Activated CD4-positive, alpha-beta T cell treated with anti-CD3 and anti-CD28 coated beads, Interleukin-2, amount 10 ng/mL, durations not matched to agents 24 days and 14 days (primary cell): ENCODE measurements around the gene PCTP. TPM values are rescaled to one million over a fixed set of nuclear protein-coding genes. Genes with fewer than 3 reads are reported as not detected.

Source experiments
- DNase-seq: peaks from one replicate; pipeline ENCODE4 v3.0.0; 2022
- H3K27ac Mint-ChIP-seq: one replicate; pipeline ENCODE4 v1.8.0; 2022; ENCODE audit warnings: mild to moderate bottlenecking, mixed read lengths
- H3K27me3 Mint-ChIP-seq: one replicate; pipeline ENCODE4 v1.8.0; 2022; ENCODE audit warnings: mixed read lengths
- H3K36me3 Mint-ChIP-seq: one replicate; pipeline ENCODE4 v1.8.0; 2022; ENCODE audit warnings: low read depth, mild to moderate bottlenecking, mixed read lengths
- H3K4me1 Mint-ChIP-seq: one replicate; pipeline ENCODE4 v1.8.0; 2021; ENCODE audit warnings: mixed read lengths
- H3K4me3 Mint-ChIP-seq: one replicate; pipeline ENCODE4 v1.8.0; 2022; ENCODE audit warnings: mild to moderate bottlenecking, moderate library complexity, mixed read lengths
- H3K9me3 Mint-ChIP-seq: one replicate; pipeline ENCODE4 v1.8.0; 2021; ENCODE audit warnings: mixed read lengths
- intact Hi-C: fragments of 100-400 bp; cut with micrococcal nuclease; formaldehyde crosslinking; loops from one replicate; pipeline ENCODE4 v1.15.1; 2023
- total RNA-seq: library from RNA; stranded (reverse); gene quantifications from 2 replicates; pipeline ENCODE4 v1.2.3, GENCODE V29; 2022

PCTP gene
- total RNA-seq, 1 donor from 2014 or later = 6.4 TPM

GRCh38 chr17:55774846-55775271, 24.0 kb downstream of the PCTP start:
- H3K27me3 Mint-ChIP-seq = no peaks in the 10 kb centered on the region
- no peaks in the 10 kb centered on the region for H3K9me3 Mint-ChIP-seq
- H3K4me1 Mint-ChIP-seq = peaks cover 2% of the 10 kb centered on the region
- peaks cover 2% of the 10 kb centered on the region for H3K36me3 Mint-ChIP-seq
- intact Hi-C loops = no loop called here
- H3K27ac Mint-ChIP-seq = no peak overlapping the region
- no peak overlapping the region for H3K4me3 Mint-ChIP-seq
- no peak for DNase-seq

- intact Hi-C loops = no loop called here
- H3K4me3 Mint-ChIP-seq = no peak overlapping the region
- H3K9me3 Mint-ChIP-seq = no peaks in the 10 kb centered on the region
- no peak for DNase-seq
- H3K4me1 Mint-ChIP-seq = peaks cover 2% of the 10 kb centered on the region
- peaks cover 2% of the 10 kb centered on the region for H3K27me3 Mint-ChIP-seq
- H3K36me3 Mint-ChIP-seq = peaks cover 2% of the 10 kb centered on the region
- no peak overlapping the region for H3K27ac Mint-ChIP-seq
Measured at GRCh38 chr17:55776271-55776670, 25.4 kb downstream of the PCTP start.

- Mint-ChIP-seq H3K4me3 (no peak overlapping the region), H3K4me1 (peaks cover 2% of the 10 kb centered on the region), H3K27ac (no peak overlapping the region), H3K27me3 (peaks cover 3% of the 10 kb centered on the region), H3K9me3 (no peaks in the 10 kb centered on the region), H3K36me3 (peaks cover 2% of the 10 kb centered on the region)
- intact Hi-C loops = no loop called here
- DNase-seq = no peak
Measured at GRCh38 chr17:55777471-55777971, 26.7 kb downstream of the PCTP start.

- Mint-ChIP-seq H3K4me3 (no peak overlapping the region), H3K27ac (no peak overlapping the region), H3K9me3 (no peaks in the 10 kb centered on the region), H3K4me1 (peaks cover 2% of the 10 kb centered on the region), H3K27me3 (peaks cover 4% of the 10 kb centered on the region), H3K36me3 (peaks cover 2% of the 10 kb centered on the region)
- DNase-seq = no peak
- intact Hi-C loops = no loop called here
Measured at GRCh38 chr17:55778389-55779118, 27.7 kb downstream of the PCTP start.

- H3K4me1 Mint-ChIP-seq = no peaks in the 10 kb centered on the region
- H3K4me3 Mint-ChIP-seq = no peak overlapping the region
- no peak overlapping the region for H3K27ac Mint-ChIP-seq
- intact Hi-C loops = no loop called here
- peaks cover 7% of the 10 kb centered on the region for H3K27me3 Mint-ChIP-seq
- H3K9me3 Mint-ChIP-seq = no peaks in the 10 kb centered on the region
- no peaks in the 10 kb centered on the region for H3K36me3 Mint-ChIP-seq
- DNase-seq = no peak
Measured at GRCh38 chr17:55783684-55784245, 32.9 kb downstream of the PCTP start.

GRCh38 chr17:55784666-55785065, 33.8 kb downstream of the PCTP start:
- no peak overlapping the region for H3K4me3 Mint-ChIP-seq
- H3K4me1 Mint-ChIP-seq = no peaks in the 10 kb centered on the region
- no peak for DNase-seq
- H3K27ac Mint-ChIP-seq = no peak overlapping the region
- H3K9me3 Mint-ChIP-seq = no peaks in the 10 kb centered on the region
- H3K27me3 Mint-ChIP-seq = peaks cover 7% of the 10 kb centered on the region
- H3K36me3 Mint-ChIP-seq = no peaks in the 10 kb centered on the region
- intact Hi-C loops = no loop called here

GRCh38 chr17:55785181-55785580, 34.3 kb downstream of the PCTP start:
- Mint-ChIP-seq H3K9me3 (no peaks in the 10 kb centered on the region), H3K4me1 (no peaks in the 10 kb centered on the region), H3K27ac (no peak overlapping the region), H3K4me3 (no peak overlapping the region), H3K27me3 (peaks cover 7% of the 10 kb centered on the region), H3K36me3 (no peaks in the 10 kb centered on the region)
- DNase-seq = no peak
- intact Hi-C loops = no loop called here

- Mint-ChIP-seq H3K4me1 (no peaks in the 10 kb centered on the region), H3K27ac (no peak overlapping the region), H3K9me3 (no peaks in the 10 kb centered on the region), H3K4me3 (no peak overlapping the region), H3K27me3 (peaks cover 3% of the 10 kb centered on the region), H3K36me3 (no peaks in the 10 kb centered on the region)
- intact Hi-C loops = no loop called here
- DNase-seq = no peak
Measured at GRCh38 chr17:55793272-55793671, 42.4 kb downstream of the PCTP start.

- no peak overlapping the region for H3K27ac Mint-ChIP-seq
- H3K9me3 Mint-ChIP-seq = no peaks in the 10 kb centered on the region
- DNase-seq = no peak
- peaks cover 8% of the 10 kb centered on the region for H3K27me3 Mint-ChIP-seq
- H3K36me3 Mint-ChIP-seq = no peaks in the 10 kb centered on the region
- intact Hi-C loops = no loop called here
- no peak overlapping the region for H3K4me3 Mint-ChIP-seq
- no peaks in the 10 kb centered on the region for H3K4me1 Mint-ChIP-seq
Measured at GRCh38 chr17:55794725-55795482, 44.1 kb downstream of the PCTP start.

GRCh38 chr17:55806745-55807495, 56.1 kb downstream of the PCTP start:
- DNase-seq = no peak
- Mint-ChIP-seq H3K4me3 (no peak overlapping the region), H3K36me3 (no peaks in the 10 kb centered on the region), H3K9me3 (peaks cover 5% of the 10 kb centered on the region), H3K27me3 (peaks cover 2% of the 10 kb centered on the region), H3K27ac (no peak overlapping the region), H3K4me1 (no peaks in the 10 kb centered on the region)
- intact Hi-C loops = no loop called here

GRCh38 chr17:55811536-55811935, 60.7 kb downstream of the PCTP start:
- no peak for DNase-seq
- Mint-ChIP-seq H3K27me3 (no peaks in the 10 kb centered on the region), H3K4me3 (no peak overlapping the region), H3K27ac (no peak overlapping the region), H3K9me3 (no peaks in the 10 kb centered on the region), H3K4me1 (no peaks in the 10 kb centered on the region), H3K36me3 (no peaks in the 10 kb centered on the region)
- intact Hi-C loops = no loop called here

- no peak for DNase-seq
- Mint-ChIP-seq H3K9me3 (no peaks in the 10 kb centered on the region), H3K4me3 (no peak overlapping the region), H3K27ac (no peak overlapping the region), H3K4me1 (no peaks in the 10 kb centered on the region), H3K36me3 (no peaks in the 10 kb centered on the region), H3K27me3 (no peaks in the 10 kb centered on the region)
- intact Hi-C loops = no loop called here
Measured at GRCh38 chr17:55812323-55812722, 61.5 kb downstream of the PCTP start.

GRCh38 chr17:55813944-55814343, 63.1 kb downstream of the PCTP start:
- Mint-ChIP-seq H3K27ac (no peak overlapping the region), H3K27me3 (peaks cover 6% of the 10 kb centered on the region), H3K9me3 (peaks cover 4% of the 10 kb centered on the region), H3K36me3 (no peaks in the 10 kb centered on the region), H3K4me1 (no peaks in the 10 kb centered on the region), H3K4me3 (no peak overlapping the region)
- no peak for DNase-seq
- intact Hi-C loops = no loop called here

- intact Hi-C loops = no loop called here
- peaks cover 4% of the 10 kb centered on the region for H3K9me3 Mint-ChIP-seq
- no peak for DNase-seq
- peaks cover 6% of the 10 kb centered on the region for H3K27me3 Mint-ChIP-seq
- no peaks in the 10 kb centered on the region for H3K36me3 Mint-ChIP-seq
- H3K4me1 Mint-ChIP-seq = no peaks in the 10 kb centered on the region
- H3K4me3 Mint-ChIP-seq = no peak overlapping the region
- no peak overlapping the region for H3K27ac Mint-ChIP-seq
Measured at GRCh38 chr17:55814377-55814776, 63.5 kb downstream of the PCTP start.
